K562 (cell line): ENCODE data around the gene GATB. TPM values are rescaled to one million over a fixed set of nuclear protein-coding genes. Genes with fewer than 3 reads are reported as not detected.

Experiments
- ATAC-seq: fragments of 200-7000 bp; cut with Tn5 transposase; 3 replicates; pipeline ENCODE4 v1.9.1; 2020; ENCODE audit warnings: moderate library complexity
- BruUV-seq: library from RNA; stranded (reverse); fragments of 400-500 nt; replicated peaks from 2 replicates; lab custom pipeline; 2021; lab: Mats Ljungman, UMichigan
- CTCF ChIA-PET: fragments of 300-600 bp; formaldehyde crosslinking; extraction: SDS; loops from one replicate; lab custom pipeline; 2021; ENCODE audit warnings: low intra/inter-chr PET ratio; lab: Yijun Ruan, JAX
- POLR2A ChIA-PET: fragments of 300-600, 350-650 bp; sonication (Branson Sonifier 250); formaldehyde crosslinking; extraction: SDS; loops from one replicate; lab custom pipeline; 2021; ENCODE audit warnings: antibody characterized with exemption, inconsistent platforms; lab: Yijun Ruan, JAX
- DNase-seq, 4 experiments: peaks; one replicate each; pipeline versions ENCODE4 v3.0.0 to v3.0.0-alpha.2; 2011 to 2018; ENCODE audit warnings: low spot score in 3 of 4, mixed read lengths in 3 of 4; ENCODE audit errors: extremely low read depth in 1 of 4
- FAIRE-seq: peaks from 2 replicates; lab custom pipeline; 2011; peaks lifted over from hg19 to GRCh38; lab: Jason Lieb, UNC
- H2AFZ ChIP-seq: 2 replicates; pipeline ENCODE4 v1.6.0; 2011; ENCODE audit warnings: low read depth, low read length, control low read depth, inconsistent platforms
- H3K27ac ChIP-seq: fragments of 200-600 bp; 3 replicates; pipeline ENCODE4 v1.8.0; 2011; ENCODE audit warnings: low read depth, mild to moderate bottlenecking, control low read depth, inconsistent platforms, low read length, moderate library complexity, mixed read lengths; ENCODE audit errors: extremely low read depth
- H3K27me3 ChIP-seq, 2 experiments: fragments of 300-600 bp in 1 of 2; 2 replicates in 1 of 2; 3 replicates in 1 of 2; pipeline versions ENCODE4 v1.6.0 to v1.8.0; 2011; ENCODE audit warnings: inconsistent platforms in 2 of 2, low read length in 2 of 2, mild to moderate bottlenecking in 1 of 2, mixed read lengths in 1 of 2, moderate library complexity in 1 of 2; ENCODE audit not compliant: control insufficient read depth in 2 of 2, insufficient read depth in 2 of 2
- H3K36me3 ChIP-seq: fragments of 300-600 bp; 3 replicates; pipeline ENCODE4 v1.8.0; 2011; ENCODE audit warnings: mild to moderate bottlenecking, low read length, inconsistent platforms; ENCODE audit not compliant: control insufficient read depth, insufficient read depth
- H3K4me1 ChIP-seq, 2 experiments: fragments of 200-600 bp in 1 of 2; replicated peaks in 1 of 2; 2 replicates in 1 of 2; 3 replicates in 1 of 2; pipeline versions ENCODE4 v1.5.1 to v1.8.0; 2011; ENCODE audit warnings: inconsistent platforms in 2 of 2, low read length in 2 of 2, mild to moderate bottlenecking in 1 of 2, mixed read lengths in 1 of 2, moderate library complexity in 1 of 2; ENCODE audit not compliant: control insufficient read depth in 2 of 2, insufficient read depth in 2 of 2
- H3K4me2 ChIP-seq: 2 replicates; pipeline ENCODE4 v1.6.1; 2011; ENCODE audit warnings: low read length, control low read depth, inconsistent platforms, mixed read lengths; ENCODE audit not compliant: insufficient read depth
- H3K4me3 ChIP-seq: fragments of 200-600 bp; sonication (generic), shearing (Covaris generic); 2 replicates; pipeline ENCODE4 v1.5.1; 2016; ENCODE audit warnings: control low read depth, inconsistent platforms
- H3K79me2 ChIP-seq: fragments of 200-600 bp; 3 replicates; pipeline ENCODE4 v1.8.0; 2011; ENCODE audit warnings: low read length, inconsistent platforms; ENCODE audit not compliant: control insufficient read depth, insufficient read depth
- H3K9ac ChIP-seq, 2 experiments: 2 replicates each; pipeline versions ENCODE4 v1.6.0 to v1.6.1; 2011; ENCODE audit warnings: low read depth in 2 of 2, low read length in 2 of 2, control low read depth in 1 of 2, inconsistent platforms in 1 of 2, mild to moderate bottlenecking in 1 of 2, mixed read lengths in 1 of 2; ENCODE audit not compliant: insufficient read depth in 1 of 2
- H3K9me1 ChIP-seq: one replicate; pipeline ENCODE4 v1.6.0; 2011; ENCODE audit warnings: inconsistent platforms, mild to moderate bottlenecking, low read length, moderate library complexity; ENCODE audit not compliant: control insufficient read depth, insufficient read depth
- H3K9me3 ChIP-seq: replicated peaks from 2 replicates; pipeline ENCODE4 v1.5.1; 2011; ENCODE audit warnings: low read depth, low read length, inconsistent platforms; ENCODE audit not compliant: control insufficient read depth, insufficient read depth
- H4K20me1 ChIP-seq: replicated peaks from 2 replicates; pipeline ENCODE4 v1.6.1; 2011; ENCODE audit warnings: low read length, inconsistent platforms, mixed read lengths; ENCODE audit not compliant: control insufficient read depth, insufficient read depth
- FOXP4 ChIP-seq: sonication (generic); formaldehyde crosslinking; IDR thresholded peaks from 2 replicates; pipeline ENCODE4 v1.8.0; 2022; ENCODE audit warnings: mild to moderate bottlenecking, missing genetic modification reagents, borderline replicate concordance
- HOXB6 ChIP-seq: fragments of 250-450 bp; sonication (Bioruptor Pico); IDR thresholded peaks from 2 replicates; pipeline ENCODE4 v1.5.1; 2022; ENCODE audit warnings: mild to moderate bottlenecking, borderline replicate concordance
- THRA ChIP-seq: fragments of 450-650 bp; IDR thresholded peaks from 2 replicates; pipeline ENCODE4 v1.6.1; 2017; ENCODE audit warnings: mild to moderate bottlenecking, moderate library complexity
- ZFP36 ChIP-seq: fragments of 150-350 bp; IDR thresholded peaks from 2 replicates; pipeline ENCODE4 v1.6.1; 2018; ENCODE audit warnings: low read length, low read depth; ENCODE audit not compliant: partially characterized antibody
- ZNF140 ChIP-seq: fragments of 250-450 bp; sonication (Bioruptor Pico); IDR thresholded peaks from 2 replicates; pipeline ENCODE4 v1.8.0; 2021; ENCODE audit warnings: moderate library complexity, mild to moderate bottlenecking, inconsistent platforms
- ZNF277 ChIP-seq: fragments of 250-450 bp; sonication (Bioruptor Pico); IDR thresholded peaks from 2 replicates; pipeline ENCODE4 v1.8.0; 2022; ENCODE audit warnings: inconsistent platforms, mild to moderate bottlenecking, moderate library complexity, borderline replicate concordance
- WGBS: fragments of 100-300 bp; shearing (Covaris generic); methylation state at CpG from one replicate; pipeline ENCODE4 v1.1.6; 2016; ENCODE audit warnings: low coverage, mixed read lengths; ENCODE audit not compliant: insufficient coverage; ENCODE audit errors: missing lambda C conversion rate; 5-methylcytosine and 5-hydroxymethylcytosine counted together
- in situ Hi-C: fragments of 300-500 bp; cut with MboI; formaldehyde crosslinking; loops from 4 replicates; pipeline ENCODE4 v1.15.0; 2018; ENCODE audit warnings: inconsistent platforms, mixed read lengths
- intact Hi-C: fragments of 100-400 bp; cut with micrococcal nuclease; formaldehyde crosslinking; loops from 2 replicates; pipeline ENCODE4 v1.14.2; 2022
- polyA plus RNA-seq, 8 experiments: library from polyadenylated mRNA; depleted of rRNA in 4 of 8; stranded (reverse) in 5 of 8; unstranded in 3 of 8; fragments of >200 nt; fragmentation: Nextera tagmentation in 2 of 8; fragmentation: Illumina TruSeq in 1 of 8; extraction: Ambion mirVana in 2 of 8; extraction: Trizol in 1 of 8; gene quantifications; 2 replicates each; pipeline versions ENCODE4 v1.2.1 to v1.2.3, GENCODE V29; 2011 to 2014; ENCODE audit warnings: inconsistent platforms in 1 of 8, missing spikeins in 1 of 8
- total RNA-seq, 7 experiments: library from RNA; depleted of rRNA in 6 of 7; stranded (reverse); fragments of >200 nt in 6 of 7; fragmentation: Illumina TruSeq in 2 of 7; extraction: Trizol in 2 of 7; gene quantifications; 2 replicates each; pipeline versions ENCODE4 v1.2.1 to v1.2.3, GENCODE V29; 2011 to 2021; ENCODE audit warnings: low replicate concordance in 1 of 7
- TF ChIP-seq, protein P1 (sequence below): fragments of 250-450 bp; sonication (Bioruptor Pico); IDR thresholded peaks from 2 replicates; pipeline ENCODE4 v1.8.0; 2021; ENCODE audit warnings: moderate library complexity, mild to moderate bottlenecking, inconsistent platforms

The GATB gene
- total and polyA plus RNA-seq, 9 of the 15 experiments (the other 6 are each of a cell fraction or from before 2014, with no cell fraction given) = 15.3 to 31.8 (median 26.2) TPM

GRCh38 chr4:151652841-151653547, 107.8 kb downstream of the GATB start:
- intact Hi-C loops = loop anchor here (5.0 kb wide), 1 partner anchor 109 kb away; the partner anchor contains the start of gene GATB
- Histone ChIP-seq H3K4me1 (no peaks in the 10 kb centered on the region), H3K4me3 (no peak overlapping the region), H3K79me2 (no peaks in the 10 kb centered on the region), H3K9me1 (no peaks in the 10 kb centered on the region), H3K9ac (no peak overlapping the region), H4K20me1 (no peaks in the 10 kb centered on the region), H2AFZ (no peak overlapping the region), H3K27me3 (peaks cover 28 to 46% of the 10 kb centered on the region in 2 experiments), H3K36me3 (no peaks in the 10 kb centered on the region), H3K4me2 (no peak overlapping the region), H3K9me3 (no peaks in the 10 kb centered on the region), H3K27ac (no peak overlapping the region)
- BruUV-seq = no TSS peak
- ATAC-seq (no peak), DNase-seq (no peak), FAIRE-seq (no peak)
- in situ Hi-C loops = no loop called here
- TF ChIP-seq, protein P1, sequence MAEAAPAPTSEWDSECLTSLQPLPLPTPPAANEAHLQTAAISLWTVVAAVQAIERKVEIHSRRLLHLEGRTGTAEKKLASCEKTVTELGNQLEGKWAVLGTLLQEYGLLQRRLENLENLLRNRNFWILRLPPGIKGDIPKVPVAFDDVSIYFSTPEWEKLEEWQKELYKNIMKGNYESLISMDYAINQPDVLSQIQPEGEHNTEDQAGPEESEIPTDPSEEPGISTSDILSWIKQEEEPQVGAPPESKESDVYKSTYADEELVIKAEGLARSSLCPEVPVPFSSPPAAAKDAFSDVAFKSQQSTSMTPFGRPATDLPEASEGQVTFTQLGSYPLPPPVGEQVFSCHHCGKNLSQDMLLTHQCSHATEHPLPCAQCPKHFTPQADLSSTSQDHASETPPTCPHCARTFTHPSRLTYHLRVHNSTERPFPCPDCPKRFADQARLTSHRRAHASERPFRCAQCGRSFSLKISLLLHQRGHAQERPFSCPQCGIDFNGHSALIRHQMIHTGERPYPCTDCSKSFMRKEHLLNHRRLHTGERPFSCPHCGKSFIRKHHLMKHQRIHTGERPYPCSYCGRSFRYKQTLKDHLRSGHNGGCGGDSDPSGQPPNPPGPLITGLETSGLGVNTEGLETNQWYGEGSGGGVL (CRISPR knock-in tag) = no peak
- TF ChIP-seq ZNF140 (CRISPR knock-in tag) (no peak), HOXB6 (CRISPR knock-in tag) (no peak), THRA (no peak), FOXP4 (CRISPR knock-in tag) (no peak), ZFP36 (no peak), ZNF277 (CRISPR knock-in tag) (no peak)
- POLR2A ChIA-PET = no interaction called here
- 0% methylated on average over 3 of the region's 3 CpGs for WGBS
- CTCF ChIA-PET = no interaction called here
